Endothelial cell of umbilical vein (primary cell): ENCODE data around the gene SAMD4A.

Source experiments
- EZH2 ChIP-seq: IDR thresholded peaks from 2 replicates; pipeline ENCODE4 v1.6.1; 2012; ENCODE audit warnings: borderline replicate concordance, low read depth, mild to moderate bottlenecking, moderate library complexity, low read length, inconsistent platforms; ENCODE audit not compliant: severe bottlenecking
- FOS ChIP-seq: IDR thresholded peaks from 2 replicates; pipeline ENCODE4 v1.6.1; 2011; ENCODE audit warnings: mild to moderate bottlenecking, low read length, moderate library complexity, borderline replicate concordance; ENCODE audit not compliant: insufficient read depth
- POLR2A ChIP-seq: IDR thresholded peaks from 2 replicates; pipeline ENCODE4 v1.6.1; 2012; ENCODE audit warnings: low read depth, mild to moderate bottlenecking, control low read depth, low read length
- POLR2AphosphoS5 ChIP-seq: IDR thresholded peaks from 2 replicates; pipeline ENCODE4 v1.6.1; 2012; ENCODE audit warnings: low read depth, mild to moderate bottlenecking, control low read depth, low read length, moderate library complexity; ENCODE audit not compliant: insufficient read depth
- TF ChIP-seq, protein P1 (sequence below), 2 donors: IDR thresholded peaks; 1 replicate in 1 of 2; 2 replicates in 1 of 2; pipeline ENCODE4 v1.5.1; 2011; ENCODE audit warnings: low read length in 2 of 2, mild to moderate bottlenecking in 2 of 2, moderate library complexity in 2 of 2, control low read depth in 1 of 2, inconsistent platforms in 1 of 2, low read depth in 1 of 2; ENCODE audit not compliant: insufficient read depth in 1 of 2; ENCODE audit errors: extremely low read depth in 1 of 2

DNA sequence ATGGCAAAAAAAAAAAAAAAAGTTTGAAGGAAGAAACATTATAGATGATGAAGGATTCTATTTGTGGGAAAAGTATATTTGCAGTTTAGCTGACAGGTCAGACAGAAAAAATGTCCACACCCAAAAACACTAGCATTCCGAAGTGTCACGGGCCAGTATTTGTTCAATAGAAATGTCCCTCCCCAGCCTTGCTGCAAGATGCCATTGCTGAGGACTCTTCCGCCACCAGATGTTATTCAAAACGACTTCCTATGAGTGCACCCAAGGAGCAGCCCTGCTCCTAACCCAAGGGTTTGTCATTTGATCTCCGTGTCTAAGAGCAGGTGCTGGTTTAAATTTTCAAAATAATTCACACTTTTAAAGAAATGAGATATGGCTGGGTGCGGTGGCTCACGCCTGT is 172.6 kb downstream of the SAMD4A start:
- TF ChIP-seq EZH2, result no peak
- TF ChIP-seq POLR2A, result no peak
- TF ChIP-seq, protein P1, sequence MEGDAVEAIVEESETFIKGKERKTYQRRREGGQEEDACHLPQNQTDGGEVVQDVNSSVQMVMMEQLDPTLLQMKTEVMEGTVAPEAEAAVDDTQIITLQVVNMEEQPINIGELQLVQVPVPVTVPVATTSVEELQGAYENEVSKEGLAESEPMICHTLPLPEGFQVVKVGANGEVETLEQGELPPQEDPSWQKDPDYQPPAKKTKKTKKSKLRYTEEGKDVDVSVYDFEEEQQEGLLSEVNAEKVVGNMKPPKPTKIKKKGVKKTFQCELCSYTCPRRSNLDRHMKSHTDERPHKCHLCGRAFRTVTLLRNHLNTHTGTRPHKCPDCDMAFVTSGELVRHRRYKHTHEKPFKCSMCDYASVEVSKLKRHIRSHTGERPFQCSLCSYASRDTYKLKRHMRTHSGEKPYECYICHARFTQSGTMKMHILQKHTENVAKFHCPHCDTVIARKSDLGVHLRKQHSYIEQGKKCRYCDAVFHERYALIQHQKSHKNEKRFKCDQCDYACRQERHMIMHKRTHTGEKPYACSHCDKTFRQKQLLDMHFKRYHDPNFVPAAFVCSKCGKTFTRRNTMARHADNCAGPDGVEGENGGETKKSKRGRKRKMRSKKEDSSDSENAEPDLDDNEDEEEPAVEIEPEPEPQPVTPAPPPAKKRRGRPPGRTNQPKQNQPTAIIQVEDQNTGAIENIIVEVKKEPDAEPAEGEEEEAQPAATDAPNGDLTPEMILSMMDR (IDR thresholded peaks at IDR 0.05; ENCODE audit: extremely low read depth in 1 of 2, insufficient read depth in 1 of 2, low read depth in 1 of 2, low read length in 2 of 2), result no peak
- TF ChIP-seq POLR2AphosphoS5, result no peak
- TF ChIP-seq FOS, result no peak
